Measurements from ENCODE around the gene SLC39A11.

The SLC39A11 gene

GRCh38 chr17:72613396-72613795 lies 479.1 kb downstream of the SLC39A11 start:
- TF ChIP-seq EZH2phosphoT487 (IDR thresholded peaks at IDR 0.05; ENCODE audit: low read length) (no peak), CTCF (IDR thresholded peaks at IDR 0.05; ENCODE audit: low read length) (no peak), EZH2 (optimal IDR thresholded peaks at IDR 0.05; ENCODE audit: low read depth, low read length) (no peak)
- no peak for DNase-seq
- Histone ChIP-seq H3K27me3 (replicated peaks; ENCODE audit: insufficient read depth, low read length) (no peaks in the 10 kb centered on the region), H3K4me3 (ENCODE audit: low read length) (no peak overlapping the region), H3K79me2 (ENCODE audit: low read length) (no peaks in the 10 kb centered on the region), H2AFZ (ENCODE audit: low read length) (no peak overlapping the region), H4K20me1 (ENCODE audit: insufficient read depth, low read length) (no peaks in the 10 kb centered on the region), H3K9me2 (replicated peaks; ENCODE audit: insufficient read depth, low read length) (no peaks in the 10 kb centered on the region), H3F3A (ENCODE audit: insufficient read depth, low read length) (no peaks in the 10 kb centered on the region), H3K4me2 (ENCODE audit: low read depth, low read length) (no peak overlapping the region), H3K9me3 (replicated peaks; ENCODE audit: insufficient read depth, low read length) (no peaks in the 10 kb centered on the region), H3K9ac (ENCODE audit: low read length) (no peak overlapping the region), H3K4me1 (ENCODE audit: low read length) (no peaks in the 10 kb centered on the region), H3K36me3 (replicated peaks; ENCODE audit: insufficient read depth, low read length) (no peaks in the 10 kb centered on the region), H3K27ac (ENCODE audit: low read length) (no peak overlapping the region)

DNA sequence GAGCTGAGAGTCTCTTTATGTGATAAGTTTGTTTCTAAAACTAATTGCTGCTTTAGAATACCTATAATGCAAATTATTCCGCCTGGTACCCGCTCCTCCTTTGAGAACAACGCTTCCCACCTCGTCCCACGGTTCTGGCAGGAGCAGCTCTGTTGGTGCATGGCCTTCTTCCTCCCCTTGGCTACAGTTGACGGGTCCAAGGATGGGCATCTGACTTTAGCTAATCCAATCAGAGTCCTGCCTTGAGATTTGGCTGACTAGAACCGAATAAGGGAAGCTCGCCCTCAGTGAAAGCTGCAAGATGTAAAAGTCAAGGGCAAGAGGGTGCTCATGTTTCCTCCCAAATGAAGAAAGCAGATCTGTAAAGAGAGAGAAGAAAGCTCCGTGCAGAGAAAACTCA lies 481.3 kb downstream of the SLC39A11 start:
- no peak overlapping the region for H3K4me2 ChIP-seq (ENCODE audit: low read depth, low read length)
- H3K36me3 ChIP-seq (replicated peaks; ENCODE audit: insufficient read depth, low read length): no peaks in the 10 kb centered on the region
- no peaks in the 10 kb centered on the region for H3K4me1 ChIP-seq (ENCODE audit: low read length)
- H3K4me3 ChIP-seq (ENCODE audit: low read length): no peak overlapping the region
- no peaks in the 10 kb centered on the region for H3F3A ChIP-seq (ENCODE audit: insufficient read depth, low read length)
- H2AFZ ChIP-seq (ENCODE audit: low read length): no peak overlapping the region
- H3K9me3 ChIP-seq (replicated peaks; ENCODE audit: insufficient read depth, low read length): no peaks in the 10 kb centered on the region
- no peaks in the 10 kb centered on the region for H3K27me3 ChIP-seq (replicated peaks; ENCODE audit: insufficient read depth, low read length)
- H3K9me2 ChIP-seq (replicated peaks; ENCODE audit: insufficient read depth, low read length): no peaks in the 10 kb centered on the region
- H3K27ac ChIP-seq (ENCODE audit: low read length): no peak overlapping the region
- no peak for DNase-seq
- TF ChIP-seq EZH2phosphoT487 (IDR thresholded peaks at IDR 0.05; ENCODE audit: low read length): no peak
- no peak for TF ChIP-seq EZH2 (optimal IDR thresholded peaks at IDR 0.05; ENCODE audit: low read depth, low read length)
- no peak for TF ChIP-seq CTCF (IDR thresholded peaks at IDR 0.05; ENCODE audit: low read length)
- no peaks in the 10 kb centered on the region for H4K20me1 ChIP-seq (ENCODE audit: insufficient read depth, low read length)
- no peaks in the 10 kb centered on the region for H3K79me2 ChIP-seq (ENCODE audit: low read length)
- H3K9ac ChIP-seq (ENCODE audit: low read length): no peak overlapping the region

DNA sequence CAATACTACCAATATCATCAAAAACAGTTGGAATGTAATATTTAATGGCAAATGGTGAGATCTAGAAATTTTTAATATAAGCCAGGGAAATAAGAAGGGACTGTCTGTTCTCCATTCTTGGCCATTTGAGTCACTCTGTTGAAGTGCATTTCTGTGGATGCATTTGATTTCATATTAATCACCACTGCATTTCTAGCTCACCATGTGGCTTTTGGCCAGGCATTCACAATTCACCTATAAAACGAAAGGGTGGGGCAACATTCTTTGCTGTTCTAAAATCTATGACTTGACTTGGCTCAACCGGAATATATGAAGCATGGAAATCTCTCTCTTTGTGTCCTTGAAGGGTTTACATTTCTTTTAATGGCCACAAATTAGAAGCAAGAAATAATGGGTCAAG lies 483.0 kb downstream of the SLC39A11 start:
- Histone ChIP-seq H2AFZ (ENCODE audit: low read length) (no peak overlapping the region), H3K27ac (ENCODE audit: low read length) (no peak overlapping the region), H3K9me2 (replicated peaks; ENCODE audit: insufficient read depth, low read length) (no peaks in the 10 kb centered on the region), H3F3A (ENCODE audit: insufficient read depth, low read length) (peaks cover 4% of the 10 kb centered on the region), H3K4me1 (ENCODE audit: low read length) (peaks cover 5% of the 10 kb centered on the region), H3K36me3 (replicated peaks; ENCODE audit: insufficient read depth, low read length) (no peaks in the 10 kb centered on the region), H3K4me2 (ENCODE audit: low read depth, low read length) (no peak overlapping the region), H3K9me3 (replicated peaks; ENCODE audit: insufficient read depth, low read length) (no peaks in the 10 kb centered on the region), H3K9ac (ENCODE audit: low read length) (no peak overlapping the region), H3K4me3 (ENCODE audit: low read length) (no peak overlapping the region), H3K79me2 (ENCODE audit: low read length) (no peaks in the 10 kb centered on the region), H3K27me3 (replicated peaks; ENCODE audit: insufficient read depth, low read length) (no peaks in the 10 kb centered on the region), H4K20me1 (ENCODE audit: insufficient read depth, low read length) (no peaks in the 10 kb centered on the region)
- TF ChIP-seq EZH2 (optimal IDR thresholded peaks at IDR 0.05; ENCODE audit: low read depth, low read length) (no peak), EZH2phosphoT487 (IDR thresholded peaks at IDR 0.05; ENCODE audit: low read length) (no peak), CTCF (IDR thresholded peaks at IDR 0.05; ENCODE audit: low read length) (no peak)
- DNase-seq: no peak

All from MM.1S (cell line).